ENCODE data around the gene CAMTA1.

Gene CAMTA1

GRCh38 chr1:7010534-7011200, 225.4 kb downstream of the CAMTA1 start:
- DNase-seq, result no peak

DNA sequence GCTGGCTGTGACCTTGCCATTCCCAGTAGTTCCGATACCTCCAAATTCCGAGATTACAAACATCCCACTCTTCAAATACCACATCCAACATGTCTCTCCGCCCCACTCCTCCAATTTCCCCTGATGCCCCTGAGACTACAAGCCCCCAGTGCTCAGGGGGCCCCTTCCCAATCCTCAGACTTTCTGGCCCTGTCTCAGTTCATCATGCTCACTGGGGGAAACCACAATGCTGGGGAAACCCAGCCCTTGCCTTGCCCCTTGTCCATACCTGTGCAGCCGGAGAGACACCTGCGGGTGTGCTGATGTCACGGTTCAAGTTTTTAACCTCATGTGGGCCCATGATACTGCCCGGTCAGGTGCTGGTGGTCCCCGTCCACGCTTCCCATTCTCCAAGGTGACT, 226.6 kb downstream of the CAMTA1 start:
- DNase-seq, result no peak

GRCh38 chr1:7012461-7012924, 227.2 kb downstream of the CAMTA1 start:
- DNase-seq, result no peak

GRCh38 chr1:7013833-7014639, 228.8 kb downstream of the CAMTA1 start:
- DNase-seq, result no peak

DNA sequence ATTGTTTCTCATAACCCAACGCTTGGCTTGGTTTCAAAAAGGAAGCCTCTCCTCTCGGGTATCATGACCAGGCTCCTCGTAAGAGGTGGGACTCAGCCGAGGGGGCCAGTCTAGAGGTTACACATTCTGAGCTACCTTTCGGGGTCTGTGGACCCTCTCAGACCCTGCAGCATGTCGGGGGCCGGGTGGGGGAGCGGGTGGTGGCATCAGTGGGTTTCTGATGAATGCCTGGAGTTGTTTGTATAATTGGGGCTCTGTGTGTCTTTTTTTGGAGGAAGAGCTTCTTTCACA, 229.3 kb downstream of the CAMTA1 start:
- DNase-seq, result no peak

DNA sequence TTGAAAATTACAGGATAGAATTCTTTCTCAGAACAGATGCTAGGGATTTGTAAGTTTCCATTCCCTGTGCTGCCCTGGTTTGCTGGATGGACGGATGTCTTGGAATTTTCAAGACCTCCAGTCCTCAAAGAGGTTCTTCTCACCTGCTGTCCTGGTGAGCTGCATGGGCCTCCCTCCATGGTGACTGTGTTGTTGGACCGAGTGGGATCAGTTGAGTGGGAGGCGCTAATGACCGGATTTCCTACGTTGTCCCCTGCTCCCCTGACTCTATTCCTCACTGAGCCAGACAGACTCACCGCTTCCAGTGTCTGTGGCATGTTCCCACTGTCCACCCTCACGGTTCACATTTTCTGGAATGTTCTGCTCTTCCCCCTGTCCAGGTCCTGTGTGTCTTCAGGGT, 229.8 kb downstream of the CAMTA1 start:
- no peak for DNase-seq

- no peak for DNase-seq
Observed at GRCh38 chr1:7018351-7018750, 233.1 kb downstream of the CAMTA1 start.

GRCh38 chr1:7018826-7019225, 233.6 kb downstream of the CAMTA1 start:
- no peak for DNase-seq

DNA sequence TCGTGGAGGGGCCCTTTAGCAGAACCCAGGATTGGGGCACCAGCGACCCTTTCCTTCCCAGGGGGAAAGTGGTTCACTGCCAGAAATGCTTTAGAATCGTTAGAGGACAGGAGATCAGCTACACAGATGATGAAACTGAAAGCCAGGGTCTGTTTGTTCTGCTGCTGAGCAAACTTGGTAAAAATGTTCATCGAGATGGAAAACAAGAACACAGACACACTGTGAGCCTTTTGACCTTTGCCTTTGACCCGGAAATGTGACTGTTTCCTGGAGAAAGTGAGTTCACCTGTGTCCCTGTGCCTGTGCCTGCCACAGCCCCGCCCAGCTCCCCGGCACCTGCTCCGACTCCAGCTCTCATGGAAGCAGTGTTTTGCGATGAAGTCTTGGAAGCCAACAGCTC, 234.3 kb downstream of the CAMTA1 start:
- no peak for DNase-seq

DNA sequence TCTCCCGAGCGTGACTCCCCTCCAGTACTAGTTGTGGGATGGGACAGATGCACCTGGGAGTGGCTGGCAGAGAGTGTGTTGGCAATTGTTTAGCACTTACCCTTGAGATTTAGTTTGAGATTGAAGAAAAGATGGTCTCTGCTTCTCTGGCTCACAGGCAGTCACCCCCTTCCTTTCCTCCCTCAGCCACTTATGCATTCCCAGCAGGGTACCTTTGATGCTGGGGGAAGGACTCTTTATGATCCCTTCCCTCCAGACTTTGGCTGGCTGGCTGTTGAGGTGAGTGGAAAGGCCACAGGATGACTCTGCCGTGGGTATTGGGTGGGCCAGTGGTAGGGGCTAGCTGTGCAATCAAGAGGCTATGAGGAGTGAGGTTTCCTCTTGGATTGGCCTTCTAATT, 236.8 kb downstream of the CAMTA1 start:
- no peak for DNase-seq

DNA sequence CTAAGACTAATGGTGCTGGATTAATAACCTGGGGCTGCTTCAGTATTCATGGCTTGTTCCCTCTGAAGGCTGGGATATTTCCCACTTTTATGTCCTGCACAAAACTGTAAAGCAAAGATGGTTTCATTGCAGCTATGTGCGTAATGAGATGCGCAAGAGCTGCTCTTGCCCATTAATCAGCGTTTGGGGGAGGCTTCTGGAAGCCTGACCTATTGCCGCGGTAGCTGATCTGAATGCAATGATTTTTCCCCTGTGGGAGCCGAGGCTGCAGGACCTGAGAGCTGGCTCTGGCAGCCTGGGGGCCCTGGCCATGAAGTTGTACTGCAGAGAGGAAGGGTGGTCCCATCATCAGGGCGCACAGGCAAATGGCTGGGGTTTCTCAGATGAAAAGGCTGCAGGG, 239.8 kb downstream of the CAMTA1 start:
- no peak for DNase-seq

DNA sequence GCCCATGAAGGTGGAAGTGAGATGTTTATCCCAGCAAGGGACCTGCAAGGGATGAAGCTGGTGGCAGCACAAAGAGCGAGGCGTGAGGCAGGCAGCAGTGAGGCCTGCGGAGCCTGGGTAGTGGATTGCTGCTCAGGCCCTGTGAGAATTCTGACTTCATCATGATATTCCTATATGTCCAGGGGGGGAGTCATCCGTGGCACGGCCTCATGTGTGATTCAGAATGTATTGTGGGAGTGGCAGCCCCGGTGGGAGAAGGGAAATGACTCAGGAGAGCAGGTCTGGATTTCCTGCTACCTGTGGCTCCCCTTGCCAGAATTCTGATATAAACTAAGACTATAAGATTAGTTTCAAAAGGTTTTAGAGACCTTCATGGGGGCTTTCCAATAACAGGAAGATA, 240.9 kb downstream of the CAMTA1 start:
- no peak for DNase-seq

- no peak for DNase-seq
Observed at GRCh38 chr1:7032992-7033391, 247.7 kb downstream of the CAMTA1 start.

- DNase-seq, result no peak
Observed at GRCh38 chr1:7036386-7036785, 251.1 kb downstream of the CAMTA1 start.

DNA sequence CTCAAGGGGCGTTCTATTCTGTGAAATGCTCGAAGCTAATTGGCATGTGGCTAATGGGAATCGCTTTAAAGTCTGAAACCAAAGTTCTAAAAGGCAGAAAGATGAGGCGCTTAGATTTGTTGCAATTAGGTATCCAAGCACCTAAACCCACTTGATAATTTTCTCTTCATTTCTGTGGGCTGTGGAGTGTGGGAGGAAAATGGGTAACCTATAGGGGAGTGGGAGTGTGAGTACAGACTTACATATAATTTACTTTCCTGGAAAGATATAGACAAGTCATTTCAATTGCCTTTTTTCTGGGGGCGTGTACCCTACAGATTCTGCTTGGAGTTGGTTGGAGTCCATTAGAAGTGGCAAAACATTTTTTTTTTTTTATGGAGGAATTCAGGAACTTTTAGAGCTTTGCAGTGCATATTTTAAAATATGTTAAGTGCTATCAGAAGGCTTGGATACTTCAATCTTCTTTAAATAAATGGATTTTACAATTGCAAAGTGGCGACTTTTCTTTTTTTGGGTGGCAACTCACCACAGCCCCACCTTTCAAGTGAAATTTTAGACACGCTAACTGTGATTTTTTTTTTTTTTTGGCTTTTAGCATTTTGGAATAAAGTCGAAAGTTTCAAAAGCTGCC, 254.5 kb downstream of the CAMTA1 start:
- no peak for DNase-seq

DNA sequence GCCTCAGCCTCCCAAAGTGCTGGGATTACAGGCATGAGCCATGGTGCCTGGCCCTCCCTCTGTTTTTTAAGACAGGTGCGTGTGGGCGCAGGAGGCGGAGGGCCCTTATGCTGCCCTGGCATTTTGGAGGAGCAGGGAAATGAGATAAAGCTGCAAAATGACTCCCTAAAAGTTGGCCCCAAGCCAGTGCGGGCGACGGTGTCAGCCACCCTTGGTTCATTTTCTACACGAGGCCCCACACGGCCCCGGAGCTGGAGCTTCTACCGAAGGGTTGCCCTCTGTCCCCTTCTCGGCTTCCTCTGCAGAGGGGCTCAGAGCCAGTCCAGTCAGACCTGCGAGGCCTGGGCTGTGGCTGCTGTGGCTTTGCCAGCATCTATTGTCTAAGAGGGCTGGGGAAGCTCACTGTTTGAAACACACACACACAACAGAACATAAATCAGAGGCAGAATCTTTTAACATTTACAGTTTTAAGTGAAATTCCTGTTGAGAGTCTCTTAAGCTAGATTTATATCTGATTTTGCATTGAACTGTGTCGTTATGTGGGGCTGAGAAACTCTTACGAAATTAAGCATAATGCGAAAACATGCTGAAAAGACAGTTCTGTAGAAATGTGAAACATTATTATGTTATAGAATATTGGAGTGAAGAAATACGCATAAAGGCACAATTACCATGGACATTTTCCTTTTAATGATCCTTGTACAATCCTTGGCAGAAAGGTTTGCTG, 255.9 kb downstream of the CAMTA1 start:
- DNase-seq, result no peak

GRCh38 chr1:7042322-7043190, 257.3 kb downstream of the CAMTA1 start:
- no peak for DNase-seq

GRCh38 chr1:7043191-7043549, 257.9 kb downstream of the CAMTA1 start:
- no peak for DNase-seq

- DNase-seq, result no peak
Observed at GRCh38 chr1:7043719-7044535, 258.7 kb downstream of the CAMTA1 start.

GRCh38 chr1:7045897-7046296, 260.6 kb downstream of the CAMTA1 start:
- DNase-seq, result no peak

DNA sequence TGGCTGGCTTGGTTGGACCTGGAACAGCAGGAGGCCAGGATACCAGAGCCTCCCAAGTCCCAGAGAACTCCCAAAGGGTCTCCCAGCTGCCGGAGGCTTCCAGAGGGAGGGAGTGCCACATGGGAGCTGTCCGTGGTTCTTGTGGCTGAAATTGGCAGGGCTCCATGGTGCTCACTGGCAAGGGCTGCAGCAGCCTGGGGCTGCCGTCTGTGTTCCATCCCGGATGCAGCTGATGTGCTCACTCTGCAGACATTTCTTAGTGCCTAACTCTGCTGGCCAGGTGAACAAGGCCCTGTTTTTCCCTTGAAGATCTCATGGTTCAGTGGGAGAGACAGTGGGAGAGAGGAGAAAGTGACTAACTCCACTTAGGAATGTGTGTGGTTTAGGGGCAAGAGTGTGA, 261.1 kb downstream of the CAMTA1 start:
- DNase-seq, result no peak

DNA sequence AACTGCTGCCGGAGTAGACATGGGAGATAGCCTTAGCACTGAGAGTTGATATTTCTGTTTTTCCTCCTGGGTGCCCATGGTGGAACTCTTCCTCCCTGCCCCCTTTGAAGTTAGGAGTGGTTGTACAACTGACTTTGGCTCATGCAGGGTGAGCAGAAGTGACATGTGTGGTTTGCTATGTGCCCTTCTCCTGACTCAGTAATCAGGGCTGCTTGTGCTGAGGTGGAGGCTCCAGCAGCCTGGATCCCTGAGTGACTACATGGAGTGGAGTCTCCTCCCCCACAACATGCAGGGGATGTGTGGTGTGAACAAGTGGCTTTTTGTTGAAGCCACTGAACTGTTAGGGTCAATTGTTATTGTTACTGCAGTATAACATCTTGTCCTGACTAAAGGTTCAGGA, 261.6 kb downstream of the CAMTA1 start:
- DNase-seq, result no peak
